ENCODE results near the gene DNAH2.
A peak's percentile ranks its signal among the peaks of the same experiment; 100 is the strongest.

Gene DNAH2

DNA sequence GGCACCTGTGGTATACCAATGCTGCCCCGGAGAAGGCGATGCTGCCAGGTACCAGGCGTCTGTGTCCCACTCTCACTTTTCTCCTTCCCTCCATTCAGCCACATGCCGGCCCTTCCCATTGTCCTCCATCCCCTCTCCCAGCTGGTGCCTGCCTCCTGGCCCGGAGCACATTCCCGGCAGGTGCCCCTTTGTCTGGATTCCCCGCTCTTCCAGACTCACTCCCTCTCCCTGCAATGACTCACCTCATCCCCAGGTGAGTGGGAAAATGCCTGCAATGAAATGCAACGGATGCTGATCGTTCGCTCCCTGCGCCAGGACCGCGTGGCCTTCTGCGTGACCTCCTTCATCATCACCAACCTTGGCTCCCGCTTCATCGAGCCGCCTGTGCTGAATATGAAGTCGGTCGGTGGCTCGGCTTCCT lies 106.0 kb downstream of the DNAH2 start:
- no peak for DNase-seq

DNA sequence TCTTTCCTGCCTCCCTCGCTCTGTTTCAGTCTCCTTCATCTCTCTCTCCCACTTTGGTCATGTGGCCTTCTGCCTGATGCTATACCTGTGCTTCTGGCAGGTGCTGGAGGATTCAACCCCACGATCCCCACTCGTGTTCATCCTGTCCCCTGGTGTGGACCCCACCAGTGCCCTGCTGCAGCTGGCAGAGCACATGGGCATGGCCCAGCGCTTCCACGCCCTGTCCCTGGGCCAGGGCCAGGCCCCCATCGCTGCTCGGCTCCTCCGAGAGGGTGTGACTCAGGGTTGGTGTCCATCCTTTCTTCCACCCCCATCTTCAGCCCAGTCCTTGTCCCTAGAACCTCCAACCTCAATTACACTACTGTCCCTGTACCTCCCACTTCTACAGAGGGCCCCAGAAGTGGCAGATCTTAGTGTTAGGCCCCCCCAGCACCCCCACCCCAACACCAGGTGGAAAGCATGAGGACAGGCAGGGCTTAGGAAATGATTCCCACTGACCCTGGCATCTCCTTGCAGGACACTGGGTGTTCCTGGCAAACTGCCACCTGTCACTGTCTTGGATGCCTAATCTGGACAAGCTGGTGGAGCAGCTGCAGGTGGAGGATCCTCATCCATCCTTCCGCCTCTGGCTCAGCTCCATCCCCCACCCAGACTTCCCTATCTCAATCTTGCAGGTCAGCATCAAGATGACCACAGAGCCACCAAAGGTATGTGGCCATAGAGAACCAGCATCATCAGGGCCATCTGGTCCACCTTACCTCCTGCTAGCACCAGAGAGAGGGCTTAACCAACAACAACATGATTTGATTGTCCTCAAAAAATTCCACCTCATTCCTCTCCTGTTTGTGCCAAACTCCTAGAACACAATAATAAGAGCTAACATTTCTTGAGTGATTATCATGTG lies 106.7 kb downstream of the DNAH2 start:
- DNase-seq = no peak

DNA sequence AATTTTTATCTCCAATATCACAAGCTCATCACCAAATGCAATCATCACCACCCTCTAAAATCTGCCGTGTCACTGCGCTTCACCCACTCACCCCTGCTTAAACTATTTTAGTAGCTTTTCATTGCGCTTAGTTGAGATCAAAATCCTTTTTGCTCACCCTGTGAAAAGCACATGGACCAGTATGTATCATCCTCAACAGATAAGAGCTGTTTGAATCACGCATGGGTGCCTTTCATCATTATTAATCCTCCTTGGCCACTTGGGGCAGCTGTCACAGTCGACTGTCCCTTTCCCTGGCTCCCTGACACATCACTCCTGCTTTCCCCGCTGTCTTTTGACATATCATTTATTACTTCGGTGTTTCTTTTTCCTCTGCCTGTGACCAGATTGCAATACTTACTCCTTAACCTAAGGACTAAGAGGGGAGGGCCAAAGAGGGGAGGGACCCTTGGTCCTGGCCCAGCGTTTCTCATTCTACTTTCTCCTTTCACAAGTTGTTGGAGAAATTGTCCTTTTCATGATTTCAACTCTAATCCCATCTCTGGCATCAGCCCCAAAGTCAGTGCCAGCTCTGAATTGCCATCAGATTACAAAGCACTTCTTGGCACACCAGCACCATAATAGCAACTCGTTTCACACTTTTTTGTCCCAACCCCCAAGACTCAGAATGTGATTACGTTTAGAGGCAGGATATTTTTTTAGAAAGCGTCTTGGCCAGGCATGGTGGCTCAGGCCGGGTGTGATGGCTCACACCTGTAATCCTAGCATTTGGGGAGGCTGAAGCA lies 107.9 kb downstream of the DNAH2 start:
- no peak for DNase-seq

DNA sequence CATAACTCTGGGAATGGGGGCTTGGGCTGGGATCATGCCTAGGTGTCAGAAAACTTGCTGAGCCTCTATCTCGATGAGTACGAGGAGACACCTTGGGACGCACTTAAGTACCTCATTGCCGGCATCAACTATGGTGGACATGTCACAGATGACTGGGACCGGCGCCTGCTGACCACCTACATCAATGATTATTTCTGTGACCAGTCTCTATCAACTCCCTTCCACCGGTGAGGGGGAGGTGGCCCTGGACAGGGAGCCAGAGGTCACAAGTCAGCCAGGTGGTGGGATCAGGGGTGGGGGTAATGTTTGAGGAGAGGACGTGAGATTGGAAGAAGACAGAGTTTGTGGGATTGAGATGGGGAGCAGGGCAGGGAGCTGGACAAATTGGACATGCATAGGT lies 113.1 kb downstream of the DNAH2 start:
- DNase-seq = no peak

- DNase-seq = no peak
Observed at GRCh38 chr17:7831233-7831632, 113.7 kb downstream of the DNAH2 start.

- DNase-seq = no peak
Observed at GRCh38 chr17:7832431-7832830, 114.9 kb downstream of the DNAH2 start.

GRCh38 chr17:7833011-7833794 lies 115.7 kb downstream of the DNAH2 start:
- no peak for DNase-seq

- peak; percentile 94 for DNase-seq
Observed at GRCh38 chr17:7833795-7834541, 116.4 kb downstream of the DNAH2 start, which contains the start of gene KDM6B. TSS of gene KDM6B (plus strand) at chr17:7834217. CDS start at chr17:7845555, 11,338 bp downstream.

DNA sequence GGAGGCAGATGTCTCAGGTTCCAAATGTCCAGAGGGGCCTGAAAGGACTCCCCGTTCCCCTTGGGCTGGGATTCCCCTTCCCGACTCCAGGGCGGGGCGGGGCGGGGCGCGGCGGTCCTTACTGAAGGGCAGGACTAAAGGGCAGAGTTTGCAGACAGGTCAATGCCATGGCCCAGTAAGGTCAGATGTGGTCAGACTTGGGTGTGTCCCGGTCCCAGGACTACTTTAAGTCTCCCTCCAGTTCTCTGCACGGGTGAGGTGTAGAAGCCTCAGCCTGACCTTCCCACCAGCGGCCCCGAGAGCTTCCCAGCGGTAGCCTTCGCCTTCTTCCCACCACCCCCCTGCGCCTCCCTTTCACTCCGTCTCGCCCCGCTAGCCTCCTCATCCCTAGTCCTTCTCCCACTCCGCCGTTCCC lies 117.0 kb downstream of the DNAH2 start:
- peak; percentile 59 for DNase-seq

DNA sequence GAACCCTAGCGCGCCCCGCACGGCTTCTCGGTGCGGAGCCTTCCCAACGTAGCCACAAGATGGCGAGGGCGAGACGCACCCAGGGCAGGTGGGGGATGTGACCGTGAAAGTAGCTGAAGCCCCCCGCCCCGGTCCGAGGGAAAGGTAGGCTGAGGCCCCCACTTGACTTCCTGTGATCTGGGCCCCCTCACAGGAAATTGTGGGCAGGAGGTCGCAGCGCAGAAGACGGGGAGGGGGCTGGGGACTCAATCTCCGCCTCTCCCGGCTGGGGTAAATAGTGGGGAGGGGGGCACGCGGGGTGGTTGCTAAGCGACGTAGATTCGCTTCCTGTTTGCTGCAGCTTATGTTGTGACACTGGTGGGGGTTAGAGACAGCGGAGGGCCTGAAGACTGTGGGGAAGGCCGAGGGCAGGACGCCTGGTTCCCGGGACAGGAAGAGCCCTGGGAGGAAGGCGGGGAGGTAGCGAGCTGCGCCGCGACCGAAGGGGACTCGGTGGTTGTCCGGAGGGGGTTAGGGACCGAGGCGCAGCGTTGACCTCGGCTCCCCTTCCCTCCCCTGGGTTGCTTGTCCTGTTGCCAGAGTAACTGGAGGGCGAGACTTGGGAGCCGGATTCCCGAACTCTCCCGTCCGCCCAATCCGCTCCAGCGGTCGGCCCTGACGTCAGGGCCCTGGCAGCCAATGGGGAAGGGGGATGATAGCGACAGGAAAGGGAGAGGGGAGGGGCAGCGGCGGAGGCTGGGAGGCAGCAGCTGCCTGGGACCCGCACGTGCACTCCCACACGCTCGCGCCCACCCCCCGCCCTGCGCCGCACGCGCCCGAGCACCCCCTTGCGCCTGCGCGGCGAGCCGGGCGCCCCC lies 117.6 kb downstream of the DNAH2 start:
- peak; percentile 95 for DNase-seq

DNA sequence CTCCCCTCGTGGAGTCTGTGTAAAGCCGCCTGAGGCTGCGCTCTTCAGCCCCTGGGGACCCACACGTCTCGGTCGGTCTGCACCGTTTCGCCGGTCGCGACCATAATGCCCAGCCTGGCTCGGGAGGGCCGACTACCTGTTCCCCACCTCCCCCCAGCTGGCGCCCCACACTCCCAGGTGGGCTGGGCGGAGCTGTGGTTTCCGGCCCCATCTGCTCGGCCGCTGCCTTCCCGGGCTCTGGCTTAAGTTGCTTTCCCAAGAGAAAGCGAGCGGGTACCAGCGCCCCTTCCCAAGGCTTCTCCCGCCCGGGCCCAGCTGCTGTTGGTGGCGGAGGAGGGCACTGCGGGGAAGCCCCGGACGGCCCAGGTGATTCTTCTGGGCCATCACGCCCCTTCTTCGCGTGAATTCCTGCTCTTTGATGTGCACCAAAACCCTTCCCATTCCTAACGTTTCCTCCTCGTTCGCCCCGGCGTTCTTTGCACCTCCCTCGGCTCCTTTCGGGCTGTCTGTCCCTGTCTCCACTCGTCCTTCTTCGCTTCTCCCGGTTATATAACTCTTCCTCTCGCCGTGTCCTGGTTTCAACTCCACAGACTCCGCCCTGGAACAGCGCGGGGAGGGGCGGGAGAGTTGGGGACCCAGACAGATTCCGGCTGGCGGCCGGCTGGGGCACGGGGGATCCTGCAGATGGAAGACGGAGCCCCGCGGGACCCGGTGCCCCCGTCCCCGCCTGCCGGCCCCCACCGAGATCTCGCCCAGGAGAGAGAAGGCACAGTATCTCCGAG lies 118.5 kb downstream of the DNAH2 start:
- peak; percentile 72 for DNase-seq

DNA sequence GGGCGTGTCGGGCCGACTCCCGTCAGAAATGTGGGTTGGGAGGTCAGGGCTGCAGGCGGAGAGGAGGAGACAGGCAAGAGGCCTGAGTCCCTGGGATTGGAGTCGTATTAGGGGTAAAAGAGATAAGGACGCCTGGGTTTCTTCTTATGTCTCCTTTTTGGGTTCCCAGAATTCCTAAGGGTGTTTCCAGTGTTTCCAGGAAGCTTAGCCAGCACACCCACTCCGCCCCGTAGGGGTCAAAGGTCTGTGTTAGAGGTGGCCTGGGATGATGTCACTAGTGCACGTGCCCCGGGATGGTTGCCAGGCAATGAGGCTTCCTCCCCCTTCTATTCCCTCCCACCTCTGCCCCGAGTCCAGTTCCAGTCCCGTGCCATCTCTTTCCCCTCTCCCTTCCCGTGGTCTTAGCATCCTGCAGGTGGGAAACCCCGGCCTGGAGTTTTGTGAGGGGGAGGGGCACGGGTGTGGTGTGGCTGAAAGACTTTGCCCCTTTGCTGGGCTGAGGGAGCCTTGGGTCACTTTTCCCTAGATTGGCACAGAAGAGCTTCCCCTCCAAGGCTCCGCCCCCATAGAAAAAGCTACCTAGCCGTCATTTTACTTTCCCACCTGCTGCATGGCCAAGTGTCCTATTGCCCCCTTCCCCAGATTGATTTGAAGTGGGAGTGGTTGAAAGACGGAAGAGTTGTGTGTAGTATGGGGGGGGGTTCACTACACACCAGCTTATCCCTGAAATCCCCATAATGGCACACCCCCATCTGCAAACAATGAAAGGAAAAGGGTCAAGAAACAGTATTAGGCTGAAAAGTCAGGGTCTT lies 119.3 kb downstream of the DNAH2 start:
- peak; percentile 83 for DNase-seq

- no peak for DNase-seq
Observed at GRCh38 chr17:7837408-7838088, 120.0 kb downstream of the DNAH2 start.

- no peak for DNase-seq
Observed at GRCh38 chr17:7838090-7839075, 120.8 kb downstream of the DNAH2 start.

- no peak for DNase-seq
Observed at GRCh38 chr17:7839190-7839875, 121.8 kb downstream of the DNAH2 start.

DNA sequence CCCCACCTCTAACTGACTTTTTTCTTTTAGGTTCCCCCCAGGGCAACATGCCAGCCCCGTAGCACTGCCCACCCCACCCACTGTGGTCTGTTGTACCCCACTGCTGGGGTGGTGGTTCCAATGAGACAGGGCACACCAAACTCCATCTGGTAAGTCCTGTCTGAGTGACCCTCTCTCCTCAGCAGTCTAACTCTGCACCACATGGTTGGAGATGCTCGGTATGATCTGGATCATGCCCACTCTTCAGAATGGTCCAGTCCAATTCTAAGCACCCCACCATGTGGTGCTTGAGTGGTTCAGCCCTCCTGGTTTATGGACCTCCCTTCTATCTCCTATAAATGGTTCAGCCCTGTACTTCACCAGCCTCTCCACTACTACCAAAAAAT lies 122.3 kb downstream of the DNAH2 start:
- DNase-seq = no peak

DNA sequence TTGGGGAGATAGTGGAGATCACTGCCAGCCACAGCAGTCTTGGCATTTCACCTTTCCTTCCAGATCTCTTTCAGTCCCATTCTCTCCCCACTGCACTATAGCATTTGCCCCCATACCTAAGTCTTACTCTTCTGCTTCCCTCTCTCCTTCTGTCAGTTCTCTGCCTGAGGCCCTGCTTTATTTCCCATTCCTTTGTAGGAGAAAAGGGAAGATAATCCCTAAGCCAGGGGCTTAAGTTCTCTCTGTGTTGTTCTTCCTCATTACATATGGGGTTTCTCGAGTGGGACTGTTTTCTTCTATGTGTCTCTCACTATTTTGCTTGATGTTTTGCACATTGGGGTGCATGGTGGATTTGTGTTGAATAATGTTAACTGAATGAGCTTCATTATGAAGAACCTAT lies 122.9 kb downstream of the DNAH2 start:
- no peak for DNase-seq
